HG02973 (cell line): ENCODE data around the gene SEPTIN8.

ENCODE experiments used
- ATAC-seq: cut with Tn5 transposase; IDR thresholded peaks from one replicate; pipeline ENCODE4 v1.9.1; 2021; ENCODE audit warnings: moderate library complexity; ENCODE audit not compliant: unreplicated experiment

SEPTIN8 gene

DNA sequence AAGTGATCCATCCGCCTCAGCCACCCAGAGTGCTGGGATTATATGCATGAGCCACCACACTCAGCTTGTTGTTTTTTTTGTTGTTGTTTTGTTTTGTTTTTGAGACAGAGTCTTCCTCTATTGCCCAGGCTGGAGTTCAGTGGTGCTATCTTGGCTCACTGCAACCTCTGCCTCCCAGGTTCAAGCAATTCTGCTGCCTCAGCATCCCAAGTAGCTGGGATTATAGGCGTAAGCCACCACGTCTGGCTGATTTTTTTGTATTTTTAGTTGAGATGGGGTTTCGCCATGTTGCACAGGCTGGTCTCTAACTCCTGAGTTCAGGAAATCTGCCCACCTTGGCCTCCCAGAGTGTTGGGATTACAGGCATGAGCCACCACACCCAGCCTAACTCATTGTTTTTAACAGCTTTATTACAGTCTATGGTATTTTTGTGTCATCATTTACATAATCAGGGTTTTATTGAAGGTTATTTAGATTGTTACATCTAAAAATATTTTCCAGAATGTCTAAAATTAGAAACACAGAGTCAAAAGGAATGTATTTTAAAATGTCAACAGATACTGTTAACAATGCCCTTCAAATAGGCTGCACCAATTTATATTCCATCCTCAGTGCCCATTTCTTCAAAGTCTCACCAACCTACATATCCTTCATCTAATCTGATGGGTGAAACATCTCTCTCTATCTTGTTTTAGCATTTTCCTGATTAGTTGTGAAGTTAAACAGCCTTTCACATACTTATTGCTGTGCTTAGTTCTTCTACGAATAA is 58.3 kb downstream of the SEPTIN8 start:
- no peak for ATAC-seq

DNA sequence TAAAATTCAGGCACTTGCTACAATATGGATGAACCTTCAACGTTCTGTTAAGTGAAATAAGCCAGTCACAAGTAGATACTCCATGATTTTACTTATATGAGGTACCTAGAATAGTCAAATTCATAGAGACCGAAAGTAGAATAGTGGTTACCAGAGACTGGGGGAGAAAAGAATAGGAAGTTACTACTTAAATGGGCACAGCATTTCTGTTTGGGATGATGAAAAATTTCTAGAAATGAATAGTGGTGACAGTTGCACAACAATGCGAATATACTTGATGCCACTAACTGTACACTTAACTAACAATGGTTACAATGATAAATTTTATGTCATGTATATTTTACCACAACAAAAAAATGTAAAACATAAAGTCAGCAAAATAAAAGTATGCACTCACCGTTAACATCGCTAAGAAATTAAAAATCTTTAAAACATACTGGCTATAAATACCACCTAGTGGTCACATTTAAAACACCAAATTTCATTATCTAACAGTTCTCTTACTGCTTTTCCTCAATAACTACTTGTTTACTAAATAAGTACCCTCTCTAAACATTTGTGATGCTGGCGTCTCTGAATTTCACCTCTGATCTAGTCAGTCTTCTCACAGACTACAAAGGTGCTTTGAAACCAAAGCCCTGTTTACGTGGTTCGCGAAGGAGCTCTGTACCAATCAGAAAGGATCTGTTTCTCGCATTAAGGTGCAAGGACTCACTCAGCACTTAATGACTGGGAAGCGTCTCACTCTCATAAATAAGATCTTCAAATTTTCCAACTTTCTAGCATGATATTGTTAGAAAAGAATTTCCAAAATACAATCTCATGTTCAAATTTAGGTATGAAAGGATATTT is 62.4 kb downstream of the SEPTIN8 start:
- no peak for ATAC-seq

DNA sequence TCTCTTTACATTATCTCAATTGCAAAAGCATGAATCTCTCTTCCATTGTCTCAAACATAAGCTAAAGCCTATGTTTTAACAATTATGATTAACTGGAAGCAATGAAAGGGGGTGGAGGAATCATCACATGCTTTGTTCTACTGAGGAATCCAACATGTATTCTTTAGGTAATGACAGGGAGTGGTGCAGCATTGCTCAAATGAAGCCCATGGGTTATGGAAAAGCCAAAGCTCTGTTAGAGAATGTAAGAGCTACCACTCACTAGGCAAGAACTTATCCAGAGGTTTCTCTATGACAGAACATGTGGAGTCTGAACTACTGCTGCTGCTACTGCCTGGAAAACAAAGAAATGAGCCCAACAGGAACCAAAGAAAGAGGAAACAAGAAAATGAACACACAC is 68.4 kb downstream of the SEPTIN8 start:
- no peak for ATAC-seq

DNA sequence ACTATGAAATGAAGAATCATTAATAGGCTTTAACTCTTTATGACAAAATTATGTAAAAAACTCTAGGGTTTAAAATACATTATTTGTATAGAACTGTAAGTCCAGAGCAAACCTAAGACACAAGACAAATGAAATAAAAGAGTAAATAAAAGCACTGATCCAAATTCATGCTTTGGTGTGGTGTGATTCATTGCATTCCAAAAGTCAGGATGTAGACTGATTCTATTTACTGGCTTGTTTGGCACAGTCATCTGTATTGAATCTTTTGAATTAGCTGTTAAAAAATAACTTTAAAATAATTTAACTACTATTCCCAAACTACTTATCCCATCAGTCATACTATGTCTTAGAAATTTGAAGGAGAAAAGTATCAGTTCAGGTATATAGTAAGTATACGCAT is 72.2 kb downstream of the SEPTIN8 start:
- ATAC-seq: no peak
